A549 (cell line): ENCODE results near the gene NTHL1. TPM values are rescaled to one million over a fixed set of nuclear protein-coding genes. Genes with fewer than 3 reads are reported as not detected.

Source experiments
- ATAC-seq, 2 experiments: fragments of 200-7000 bp in 1 of 2; fragments of >200 bp in 1 of 2; cut with Nextera tagmentation in 1 of 2; cut with Tn5 transposase in 1 of 2; 3 replicates each; pipeline versions ENCODE4 v1.8.0 to v1.9.1; 2018 to 2020; ENCODE audit warnings: mild to moderate bottlenecking in 1 of 2, moderate library complexity in 1 of 2
- CTCF ChIA-PET: fragments of 300-600 bp; sonication (Branson Sonifier 250); formaldehyde crosslinking; extraction: SDS; loops from one replicate; lab custom pipeline; 2021; ENCODE audit warnings: antibody characterized with exemption, inconsistent platforms; lab: Yijun Ruan, JAX
- POLR2A ChIA-PET: fragments of 350-600 bp; formaldehyde crosslinking; extraction: SDS; loops from one replicate; lab custom pipeline; 2021; ENCODE audit warnings: antibody characterized with exemption, inconsistent platforms; lab: Yijun Ruan, JAX
- DNase-seq, 2 experiments: peaks; one replicate each; pipeline versions ENCODE4 v3.0.0 to v3.0.0-alpha.2; 2011 to 2016; ENCODE audit warnings: low read depth in 1 of 2, low spot score in 1 of 2
- FAIRE-seq: peaks from 2 replicates; lab custom pipeline; 2011; peaks lifted over from hg19 to GRCh38; lab: Jason Lieb, UNC
- H3K27ac ChIP-seq, 2 experiments: fragments of >200 bp; sonication (Bioruptor Twin); formaldehyde crosslinking; 3 replicates each; pipeline ENCODE4 v1.5.1; 2016 to 2017
- H3K4me1 ChIP-seq: fragments of >200 bp; sonication (Bioruptor Twin); formaldehyde crosslinking; 3 replicates; pipeline ENCODE4 v1.6.1; 2016
- H3K4me2 ChIP-seq: fragments of >200 bp; sonication (Bioruptor Twin); formaldehyde crosslinking; 3 replicates; pipeline ENCODE4 v1.6.1; 2016
- H3K4me3 ChIP-seq: fragments of >200 bp; sonication (Bioruptor Twin); formaldehyde crosslinking; 3 replicates; pipeline ENCODE4 v1.5.1; 2016
- H3K9me3 ChIP-seq: fragments of >200 bp; sonication (Bioruptor Twin); formaldehyde crosslinking; 3 replicates; pipeline ENCODE4 v1.6.1; 2016
- BHLHE40 ChIP-seq: IDR thresholded peaks from 2 replicates; pipeline ENCODE4 v1.6.1; 2012; ENCODE audit warnings: low read depth, low read length, inconsistent platforms
- CEBPB ChIP-seq, 2 experiments: fragments of >200 bp in 1 of 2; sonication (Bioruptor Twin) in 1 of 2; formaldehyde crosslinking in 1 of 2; IDR thresholded peaks; 2 replicates each; pipeline ENCODE4 v1.6.1; 2012 to 2016
- E2F6 ChIP-seq: IDR thresholded peaks from 2 replicates; pipeline ENCODE4 v1.6.1; 2012; ENCODE audit warnings: low read depth, borderline replicate concordance
- EHF ChIP-seq: fragments of 250-450 bp; sonication (Bioruptor Pico); IDR thresholded peaks from 2 replicates; pipeline ENCODE4 v1.5.0; 2020; ENCODE audit warnings: mild to moderate bottlenecking
- FOSB ChIP-seq: fragments of 250-450 bp; sonication (Bioruptor Pico); IDR thresholded peaks from 2 replicates; pipeline ENCODE4 v1.5.0; 2020; ENCODE audit warnings: mild to moderate bottlenecking, moderate library complexity
- FOSL2 ChIP-seq, 2 experiments: fragments of 450-650 bp in 1 of 2; fragments of >200 bp in 1 of 2; sonication (Bioruptor Twin) in 1 of 2; formaldehyde crosslinking; IDR thresholded peaks; 2 replicates each; pipeline versions ENCODE4 v1.5.0 to v1.6.1; 2016 to 2020; ENCODE audit warnings: mild to moderate bottlenecking in 1 of 2, moderate library complexity in 1 of 2
- HEYL ChIP-seq: fragments of 250-450 bp; sonication (Bioruptor Pico); IDR thresholded peaks from 2 replicates; pipeline ENCODE4 v1.8.0; 2021; ENCODE audit warnings: mild to moderate bottlenecking, moderate library complexity
- HOXA7 ChIP-seq: fragments of 250-450 bp; sonication (Bioruptor Pico); IDR thresholded peaks from 2 replicates; pipeline ENCODE4 v1.5.0; 2020; ENCODE audit warnings: mild to moderate bottlenecking, moderate library complexity
- HOXB13 ChIP-seq: fragments of 250-450 bp; sonication (Bioruptor Pico); IDR thresholded peaks from 2 replicates; pipeline ENCODE4 v1.5.0; 2020; ENCODE audit warnings: low read depth, mild to moderate bottlenecking, moderate library complexity
- HOXB5 ChIP-seq: fragments of 250-450 bp; sonication (Bioruptor Pico); IDR thresholded peaks from 2 replicates; pipeline ENCODE4 v1.5.0; 2020; ENCODE audit warnings: mild to moderate bottlenecking, moderate library complexity
- JUN ChIP-seq, 2 experiments: fragments of >200 bp; sonication (Bioruptor Twin); formaldehyde crosslinking; IDR thresholded peaks; 2 replicates in 1 of 2; 3 replicates in 1 of 2; pipeline ENCODE4 v1.6.1; 2016 to 2017
- KDM1A ChIP-seq: fragments of 200-600 bp; sonication (generic); IDR thresholded peaks from 2 replicates; pipeline ENCODE4 v1.6.1; 2016; ENCODE audit warnings: low read depth, mild to moderate bottlenecking
- KDM5A ChIP-seq: fragments of 200-600 bp; sonication (generic); IDR thresholded peaks from 2 replicates; pipeline ENCODE4 v1.6.1; 2016; ENCODE audit warnings: antibody characterized with exemption, mild to moderate bottlenecking
- MAX ChIP-seq: IDR thresholded peaks from 2 replicates; pipeline ENCODE4 v1.6.1; 2012
- NR3C1 ChIP-seq: fragments of >200 bp; sonication (Bioruptor Twin); formaldehyde crosslinking; IDR thresholded peaks from 3 replicates; pipeline ENCODE4 v1.6.1; 2017
- PBX3 ChIP-seq: IDR thresholded peaks from 2 replicates; pipeline ENCODE4 v1.6.1; 2012
- SMC3 ChIP-seq: fragments of >200 bp; sonication (Bioruptor Twin); formaldehyde crosslinking; IDR thresholded peaks from 3 replicates; pipeline ENCODE4 v1.6.1; 2018; ENCODE audit warnings: inconsistent platforms
- TP53 ChIP-seq: fragments of 250-450 bp; sonication (Bioruptor Pico); IDR thresholded peaks from 2 replicates; pipeline ENCODE4 v1.5.0; 2021; ENCODE audit warnings: mild to moderate bottlenecking, moderate library complexity
- ZFP36 ChIP-seq: fragments of 450-650 bp; IDR thresholded peaks from 2 replicates; pipeline ENCODE4 v1.6.1; 2014; ENCODE audit warnings: borderline replicate concordance; ENCODE audit not compliant: partially characterized antibody
- ZSCAN20 ChIP-seq: fragments of 250-450 bp; sonication (Bioruptor Pico); IDR thresholded peaks from 2 replicates; pipeline ENCODE4 v1.8.0; 2022; ENCODE audit warnings: mild to moderate bottlenecking, moderate library complexity
- WGBS: methylation state at CpG from one replicate; pipeline ENCODE4 v1.1.6; 2017; ENCODE audit errors: missing lambda C conversion rate; 5-methylcytosine and 5-hydroxymethylcytosine counted together
- polyA plus RNA-seq, 4 experiments: library from polyadenylated mRNA; depleted of rRNA in 3 of 4; stranded (reverse); fragments of >200 nt; fragmentation: RNase III in 1 of 4; extraction: RNeasy Plus Mini Kit Qiagen cat#74134 plus additional on column Dnase treatment in 1 of 4; gene quantifications; 2 replicates in 3 of 4; 3 replicates in 1 of 4; pipeline ENCODE4 v1.2.3, GENCODE V29; 2011 to 2017

The NTHL1 gene
- polyA plus RNA-seq, 2 of the 4 experiments (the other 2 are of a cell fraction): 28.8 to 42.3 TPM

- CTCF ChIA-PET: interaction anchor here (0.7 to 19.7 kb wide), 5 partner anchors 9 to 147 kb away, joined by 3 to 196 read pairs (median 5); partner anchors contain the start of genes GFER and ZNF598
- Histone ChIP-seq H3K27ac (peak overlapping the region; percentile 12 to 76; a peak in 5 of 6 replicates), H3K4me2 (peak overlapping the region; percentile 19; the same call in 2 of the 3 replicates), H3K4me1 (peaks cover 80% of the 10 kb centered on the region), H3K9me3 (no peaks in the 10 kb centered on the region), H3K4me3 (no peak overlapping the region)
- WGBS: 47% methylated on average over 2 of the region's 2 CpGs
- DNase-seq (peak in 1 of 2 experiments; percentile 72), FAIRE-seq (no peak), ATAC-seq (peak; percentile 31 to 40)
- POLR2A ChIA-PET: interaction anchor here (1.9 kb wide), 1 partner anchor 29 kb away, joined by 6 read pairs; the partner anchor contains the start of gene RPS2
- no peak for TF ChIP-seq FOSL2 (IDR thresholded peaks at IDR 0.05)
- 0 out of 2 replicates have a peak, but pooled peaks have one; percentile 27 for TF ChIP-seq FOSL2 (CRISPR knock-in tag; IDR thresholded peaks at IDR 0.05)
- no peak for TF ChIP-seq NR3C1
- TF ChIP-seq EHF (CRISPR knock-in tag): peak; percentile 75; the same call in 1 of the 2 replicates
- peak; percentile 27 to 46; a peak in 2 of 4 replicates for TF ChIP-seq CEBPB (IDR thresholded peaks at IDR 0.05)
- peak; percentile 57; the same call in 1 of the 2 replicates for TF ChIP-seq ZSCAN20 (CRISPR knock-in tag)
- 0 out of 2 replicates have a peak, but pooled peaks have one; percentile 76 for TF ChIP-seq HEYL (CRISPR knock-in tag)
- TF ChIP-seq SMC3: no peak
These were observed 53.9 kb downstream of the NTHL1 start for GRCh38 chr16:1993731-1994131.

- no peak for TF ChIP-seq KDM5A
- DNase-seq (no peak), ATAC-seq (no peak), FAIRE-seq (no peak)
- Histone ChIP-seq H3K4me3 (no peak overlapping the region), H3K9me3 (no peaks in the 10 kb centered on the region), H3K4me1 (peaks cover 80% of the 10 kb centered on the region), H3K4me2 (0 out of 3 replicates have a peak overlapping the region, but pooled peaks have one; percentile 79), H3K27ac (peak overlapping the region; percentile 51 to 76; a peak in 5 of 6 replicates)
- ChIA-PET CTCF (interaction anchor here (0.8 to 19.7 kb wide), 3 partner anchors 12 to 148 kb away, joined by 3 to 196 read pairs (median 9); partner anchors contain the start of gene ZNF598), POLR2A (interaction anchor here (0.6 to 1.6 kb wide), 3 partner anchors 11 to 162 kb away, joined by 3 to 7 read pairs (median 4); partner anchors contain the start of genes RPS2 and TRAF7)
- 93% methylated on average over 21 of the region's 50 CpGs for WGBS
These were observed 54.8 kb downstream of the NTHL1 start for GRCh38 chr16:1992704-1993317.

GRCh38 chr16:1991948-1992703 lies 55.5 kb downstream of the NTHL1 start:
- ChIA-PET CTCF (interaction anchor here (0.7 to 19.7 kb wide), 3 partner anchors 12 to 40 kb away, joined by 3 to 196 read pairs (median 3); partner anchors contain the start of gene ZNF598), POLR2A (interaction anchor here (0.6 to 1.6 kb wide), 4 partner anchors 10 to 661 kb away, joined by 3 to 7 read pairs (median 5); partner anchors contain the start of genes RPS2 and TRAF7)
- ATAC-seq (peak; percentile 40 to 75), DNase-seq (peak; percentile 73 to 92), FAIRE-seq (no peak)
- Histone ChIP-seq H3K27ac (peak overlapping the region; percentile 51 to 76), H3K9me3 (no peaks in the 10 kb centered on the region), H3K4me2 (peak overlapping the region; percentile 79), H3K4me3 (peak overlapping the region; percentile 10; the same call in 1 of the 3 replicates), H3K4me1 (peaks cover 75% of the 10 kb centered on the region)
- WGBS: 72% methylated on average over 41 of the region's 96 CpGs
- TF ChIP-seq KDM5A: no peak
- TF ChIP-seq HOXB13: peak; percentile 63; the same call in 1 of the 2 replicates
- TF ChIP-seq HOXA7 (CRISPR knock-in tag): no peak
- no peak for TF ChIP-seq BHLHE40
- TF ChIP-seq E2F6: peak; percentile 86
- no peak for TF ChIP-seq JUN (IDR thresholded peaks at IDR 0.05)
- TF ChIP-seq FOSB (CRISPR knock-in tag): no peak
- TF ChIP-seq EHF (CRISPR knock-in tag): peak; percentile 79
- TF ChIP-seq MAX: peak; percentile 85
- peak; percentile 73; the same call in 1 of the 2 replicates for TF ChIP-seq TP53 (CRISPR knock-in tag)
- TF ChIP-seq KDM1A: no peak
- peak; percentile 76; the same call in 1 of the 2 replicates for TF ChIP-seq HOXB5 (CRISPR knock-in tag)
- no peak for TF ChIP-seq PBX3
- no peak for TF ChIP-seq ZFP36
- peak; percentile 33; the same call in 1 of the 2 replicates for TF ChIP-seq HEYL (CRISPR knock-in tag)
